ENCODE measurements around the gene TARBP1.

DNA sequence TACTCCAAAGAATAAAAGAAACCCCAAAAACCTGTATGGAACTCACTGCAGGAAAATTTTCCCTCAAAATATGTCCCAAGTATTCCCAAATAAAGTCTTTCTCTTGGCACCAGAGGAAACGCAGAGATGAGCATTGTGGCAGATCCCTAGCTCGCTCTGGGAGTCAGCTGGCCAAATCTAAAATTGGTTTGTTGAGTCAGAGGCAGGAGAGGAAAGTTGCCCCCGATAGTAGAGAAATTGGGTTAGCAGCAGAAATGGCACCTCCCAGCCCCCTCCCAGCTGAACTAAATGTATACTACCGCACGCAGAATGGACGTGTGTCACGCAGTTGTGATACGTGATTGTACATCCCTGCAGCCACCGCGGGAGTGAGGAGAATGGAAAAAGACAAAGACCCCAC is 39.9 kb upstream of the TARBP1 start:
- TF ChIP-seq, protein P1, sequence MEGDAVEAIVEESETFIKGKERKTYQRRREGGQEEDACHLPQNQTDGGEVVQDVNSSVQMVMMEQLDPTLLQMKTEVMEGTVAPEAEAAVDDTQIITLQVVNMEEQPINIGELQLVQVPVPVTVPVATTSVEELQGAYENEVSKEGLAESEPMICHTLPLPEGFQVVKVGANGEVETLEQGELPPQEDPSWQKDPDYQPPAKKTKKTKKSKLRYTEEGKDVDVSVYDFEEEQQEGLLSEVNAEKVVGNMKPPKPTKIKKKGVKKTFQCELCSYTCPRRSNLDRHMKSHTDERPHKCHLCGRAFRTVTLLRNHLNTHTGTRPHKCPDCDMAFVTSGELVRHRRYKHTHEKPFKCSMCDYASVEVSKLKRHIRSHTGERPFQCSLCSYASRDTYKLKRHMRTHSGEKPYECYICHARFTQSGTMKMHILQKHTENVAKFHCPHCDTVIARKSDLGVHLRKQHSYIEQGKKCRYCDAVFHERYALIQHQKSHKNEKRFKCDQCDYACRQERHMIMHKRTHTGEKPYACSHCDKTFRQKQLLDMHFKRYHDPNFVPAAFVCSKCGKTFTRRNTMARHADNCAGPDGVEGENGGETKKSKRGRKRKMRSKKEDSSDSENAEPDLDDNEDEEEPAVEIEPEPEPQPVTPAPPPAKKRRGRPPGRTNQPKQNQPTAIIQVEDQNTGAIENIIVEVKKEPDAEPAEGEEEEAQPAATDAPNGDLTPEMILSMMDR (IDR thresholded peaks at IDR 0.05): no peak
- no peak for TF ChIP-seq POLR2A (IDR thresholded peaks at IDR 0.05)

Data from testis (tissue), 2 donors.